ENCODE measurements around the gene ZNF296. TPM values are rescaled to one million over a fixed set of nuclear protein-coding genes. Genes with fewer than 3 reads are reported as not detected.

ZNF296 gene
- total and polyA plus RNA-seq, 2 of the 13 experiments (the other 11 are each of a cell fraction or from before 2014, with no cell fraction given), result 0.26 to 0.62 TPM

DNA sequence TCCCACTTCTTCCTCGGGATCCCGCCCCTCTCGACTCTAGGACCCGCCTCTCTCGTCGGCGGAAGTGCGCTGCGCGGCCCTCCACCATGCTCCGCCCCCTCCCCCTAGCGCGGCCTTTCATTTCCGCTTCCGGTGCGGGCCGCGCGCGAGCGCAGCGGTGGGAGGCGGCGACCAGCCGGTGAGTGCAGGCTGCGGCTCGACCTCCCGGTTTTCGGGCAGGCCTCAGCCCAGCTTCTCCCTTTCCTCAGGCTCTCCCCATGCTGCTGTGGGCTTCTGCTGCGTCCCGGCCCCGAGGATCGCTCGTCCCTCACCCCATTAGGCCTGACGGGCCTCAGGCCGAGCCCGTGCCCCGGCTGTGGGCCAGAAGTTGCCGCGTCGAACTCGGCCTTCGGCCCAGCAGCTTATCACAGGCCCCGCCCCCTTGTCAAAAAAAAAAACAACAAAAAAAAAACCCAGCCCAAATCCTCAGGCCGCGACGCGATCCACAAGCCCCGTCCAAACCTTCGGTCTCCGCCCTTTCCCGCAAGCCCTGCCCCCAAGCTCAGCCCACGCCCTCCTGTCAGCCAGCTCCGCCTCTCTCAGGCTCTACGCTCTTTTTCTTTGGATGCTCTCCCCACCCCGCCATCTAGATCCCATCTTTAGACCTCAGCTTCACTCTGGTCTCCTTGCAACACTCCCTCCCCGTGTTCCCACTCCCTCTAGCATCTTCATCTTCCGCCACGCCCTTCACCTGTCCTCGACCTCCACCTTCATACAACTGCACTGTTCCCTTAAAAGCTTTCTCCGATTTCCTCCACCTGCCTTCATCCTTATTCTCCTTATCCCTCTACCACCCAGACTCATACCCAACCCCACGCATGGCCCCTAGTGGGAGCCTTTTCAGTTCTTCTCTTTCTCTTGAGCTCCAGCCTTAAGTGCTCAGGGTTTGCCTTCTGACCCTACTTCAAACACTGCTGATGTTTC, 37.1 kb downstream of the ZNF296 start, which contains the start of gene CLASRP (continued):
- TF ChIP-seq ZNF546 (CRISPR knock-in tag; conservative IDR thresholded peaks at IDR 0.05) (peak; percentile 83; the same call in 1 of the 2 replicates), SMAD9 (CRISPR knock-in tag; IDR thresholded peaks at IDR 0.05) (peak; percentile 83), ZNF747 (CRISPR knock-in tag; IDR thresholded peaks at IDR 0.05; ENCODE audit: borderline replicate concordance) (no peak), NFYC (CRISPR knock-in tag; IDR thresholded peaks at IDR 0.05) (no peak), ZNF282 (IDR thresholded peaks at IDR 0.05; ENCODE audit: partially characterized antibody) (no peak), ZFY (CRISPR knock-in tag; IDR thresholded peaks at IDR 0.05) (peak; percentile 99), ZBED4 (CRISPR knock-in tag; IDR thresholded peaks at IDR 0.05; ENCODE audit: borderline replicate concordance) (peak; percentile 57; the same call in 1 of the 2 replicates), SP2 (CRISPR knock-in tag; IDR thresholded peaks at IDR 0.05) (peak; percentile 82), RXRA (CRISPR knock-in tag; IDR thresholded peaks at IDR 0.05) (peak; percentile 40; the same call in 1 of the 2 replicates), CHCHD3 (CRISPR knock-in tag; IDR thresholded peaks at IDR 0.05) (no peak), MYC (CRISPR knock-in tag; IDR thresholded peaks at IDR 0.05; ENCODE audit: borderline replicate concordance) (peak; percentile 89), NCOA5 (CRISPR knock-in tag; IDR thresholded peaks at IDR 0.05) (no peak), PRMT3 (CRISPR knock-in tag; IDR thresholded peaks at IDR 0.05; ENCODE audit: borderline replicate concordance, low read depth) (no peak), ZBTB26 (CRISPR knock-in tag; IDR thresholded peaks at IDR 0.05; ENCODE audit: borderline replicate concordance) (peak; percentile 62; the same call in 1 of the 2 replicates), ZNF547 (CRISPR knock-in tag; IDR thresholded peaks at IDR 0.05) (peak; percentile 93), TMF1 (CRISPR knock-in tag; IDR thresholded peaks at IDR 0.05; ENCODE audit: low read depth) (0 out of 2 replicates have a peak, but pooled peaks have one; percentile 74), MZF1 (CRISPR knock-in tag; IDR thresholded peaks at IDR 0.05; ENCODE audit: borderline replicate concordance) (no peak), POLR2AphosphoS2 (IDR thresholded peaks at IDR 0.05; ENCODE audit: low read depth, low read length) (no peak), TP53 (CRISPR knock-in tag; conservative IDR thresholded peaks at IDR 0.05) (peak; percentile 76; the same call in 1 of the 2 replicates), POLR2A (IDR thresholded peaks at IDR 0.05; ENCODE audit: insufficient read depth in 1 of 2, low read depth in 2 of 2, low read length in 2 of 2) (peak; percentile 78 to 91)
- TF ChIP-seq, protein P1, sequence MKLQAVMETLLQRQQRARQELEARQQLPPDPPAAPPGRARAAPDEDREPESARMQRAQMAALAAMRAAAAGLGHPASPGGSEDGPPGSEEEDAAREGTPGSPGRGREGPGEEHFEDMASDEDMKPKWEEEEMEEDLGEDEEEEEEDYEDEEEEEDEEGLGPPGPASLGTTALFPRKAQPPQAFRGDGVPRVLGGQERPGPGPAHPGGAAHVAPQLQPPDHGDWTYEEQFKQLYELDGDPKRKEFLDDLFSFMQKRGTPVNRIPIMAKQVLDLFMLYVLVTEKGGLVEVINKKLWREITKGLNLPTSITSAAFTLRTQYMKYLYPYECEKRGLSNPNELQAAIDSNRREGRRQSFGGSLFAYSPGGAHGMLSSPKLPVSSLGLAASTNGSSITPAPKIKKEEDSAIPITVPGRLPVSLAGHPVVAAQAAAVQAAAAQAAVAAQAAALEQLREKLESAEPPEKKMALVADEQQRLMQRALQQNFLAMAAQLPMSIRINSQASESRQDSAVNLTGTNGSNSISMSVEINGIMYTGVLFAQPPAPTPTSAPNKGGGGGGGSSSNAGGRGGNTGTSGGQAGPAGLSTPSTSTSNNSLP (IDR thresholded peaks at IDR 0.05; ENCODE audit: low read depth, low read length), result no peak
